Neural cell (in vitro differentiated cells): ENCODE data around the gene VPS33B. TPM values are rescaled to one million over a fixed set of nuclear protein-coding genes. Genes with fewer than 3 reads are reported as not detected.

Experiments
- H2AFZ ChIP-seq: fragments of 200-600, 300-800 bp; sonication (generic), shearing (Covaris generic); 2 replicates; pipeline ENCODE4 v1.6.0; 2014; ENCODE audit warnings: low read depth, mild to moderate bottlenecking, antibody characterized with exemption, low read length, moderate library complexity
- H3F3A ChIP-seq: fragments of 200-600 bp; shearing (Covaris generic); 2 replicates; pipeline ENCODE4 v1.6.1; 2016; ENCODE audit warnings: mild to moderate bottlenecking, moderate library complexity, mixed read lengths, antibody characterized with exemption, low read length; ENCODE audit not compliant: insufficient read depth, poor library complexity, severe bottlenecking
- H3K27ac ChIP-seq: fragments of 200-600, 300-800 bp; sonication (generic), shearing (Covaris generic); 2 replicates; pipeline ENCODE4 v1.5.1; 2014; ENCODE audit warnings: mild to moderate bottlenecking, low read length, moderate library complexity
- H3K27me3 ChIP-seq: fragments of 300-800, 200-600 bp; sonication (generic), shearing (Covaris generic); 2 replicates; pipeline ENCODE4 v1.6.0; 2014; ENCODE audit warnings: mild to moderate bottlenecking, low read depth, low read length, moderate library complexity; ENCODE audit not compliant: insufficient read depth
- H3K36me3 ChIP-seq: fragments of 300-800, 200-600 bp; sonication (generic), shearing (Covaris generic); 2 replicates; pipeline ENCODE4 v1.5.1; 2014; ENCODE audit warnings: mild to moderate bottlenecking, antibody characterized with exemption, low read length, moderate library complexity; ENCODE audit not compliant: insufficient read depth
- H3K4me2 ChIP-seq: fragments of 300-800, 200-600 bp; sonication (generic), shearing (Covaris generic); 2 replicates; pipeline ENCODE4 v1.6.0; 2014; ENCODE audit warnings: mild to moderate bottlenecking, low read length
- H3K4me3 ChIP-seq: fragments of 300-800, 200-600 bp; sonication (generic), shearing (Covaris generic); 2 replicates; pipeline ENCODE4 v1.5.1; 2014; ENCODE audit warnings: mild to moderate bottlenecking, low read length, moderate library complexity
- H3K79me2 ChIP-seq: fragments of 200-600 bp; shearing (Covaris generic); replicated peaks from 2 replicates; pipeline ENCODE4 v1.6.0; 2014; ENCODE audit warnings: mild to moderate bottlenecking, low read length, moderate library complexity; ENCODE audit not compliant: insufficient read depth
- H3K9ac ChIP-seq: fragments of 300-800, 200-600 bp; sonication (generic), shearing (Covaris generic); 2 replicates; pipeline ENCODE4 v1.6.1; 2016; ENCODE audit warnings: mild to moderate bottlenecking, low read length, mixed read lengths
- H3K9me2 ChIP-seq: fragments of 200-600 bp; shearing (Covaris generic); 2 replicates; pipeline ENCODE4 v1.6.1; 2016; ENCODE audit warnings: mild to moderate bottlenecking, low read length, mixed read lengths; ENCODE audit not compliant: insufficient read depth
- H3K9me3 ChIP-seq: fragments of 200-600, 300-800 bp; sonication (generic), shearing (Covaris generic); 2 replicates; pipeline ENCODE4 v1.6.1; 2016; ENCODE audit warnings: mild to moderate bottlenecking, mixed run types, low read length, moderate library complexity, mixed read lengths
- H4K20me1 ChIP-seq: fragments of 200-600 bp; shearing (Covaris generic); 2 replicates; pipeline ENCODE4 v1.6.1; 2016; ENCODE audit warnings: mild to moderate bottlenecking, mixed run types; ENCODE audit not compliant: insufficient read depth
- CTCF ChIP-seq: fragments of 450-650 bp; IDR thresholded peaks from 2 replicates; pipeline ENCODE4 v1.5.1; 2014; ENCODE audit warnings: antibody characterized with exemption, mild to moderate bottlenecking, moderate library complexity; ENCODE audit not compliant: poor library complexity, severe bottlenecking
- EP300 ChIP-seq: fragments of 450-650 bp; conservative IDR thresholded peaks from 2 replicates; pipeline ENCODE4 v1.6.1; 2014; ENCODE audit warnings: antibody characterized with exemption, mild to moderate bottlenecking, moderate library complexity; ENCODE audit not compliant: poor library complexity, severe bottlenecking
- EZH2 ChIP-seq: fragments of 200-600, 300-800 bp; shearing (Covaris generic), sonication (generic); IDR thresholded peaks from 2 replicates; pipeline ENCODE4 v1.6.1; 2014; ENCODE audit warnings: antibody characterized with exemption, low read length, borderline replicate concordance, mild to moderate bottlenecking; ENCODE audit not compliant: insufficient read depth, poor library complexity, severe bottlenecking
- MXI1 ChIP-seq: fragments of 450-650 bp; conservative IDR thresholded peaks from 2 replicates; pipeline ENCODE4 v1.6.1; 2014; ENCODE audit warnings: antibody characterized with exemption, mild to moderate bottlenecking; ENCODE audit not compliant: poor library complexity, severe bottlenecking
- POLR2AphosphoS5 ChIP-seq: IDR thresholded peaks from 2 replicates; pipeline ENCODE4 v1.6.1; 2012
- RAD21 ChIP-seq: fragments of 450-650 bp; conservative IDR thresholded peaks from 2 replicates; pipeline ENCODE4 v1.6.1; 2014; ENCODE audit warnings: antibody characterized with exemption, mild to moderate bottlenecking, moderate library complexity
- REST ChIP-seq: IDR thresholded peaks from 2 replicates; pipeline ENCODE4 v1.6.1; 2012; ENCODE audit warnings: borderline replicate concordance
- SMC3 ChIP-seq: fragments of 450-650 bp; conservative IDR thresholded peaks from 2 replicates; pipeline ENCODE4 v1.6.1; 2014; ENCODE audit warnings: antibody characterized with exemption, mild to moderate bottlenecking, moderate library complexity; ENCODE audit not compliant: poor library complexity
- TAF1 ChIP-seq: IDR thresholded peaks from 2 replicates; pipeline ENCODE4 v1.6.1; 2012; ENCODE audit warnings: low read depth
- polyA plus RNA-seq: library from polyadenylated mRNA; depleted of rRNA; stranded (reverse); fragments of >200 nt; gene quantifications from 2 replicates; pipeline ENCODE4 v1.2.3, GENCODE V29; 2014

Gene VPS33B
- polyA plus RNA-seq, 1 donor from 2014 or later, result 54.9 TPM

- H3F3A ChIP-seq, result no peaks in the 10 kb centered on the region
- no peak overlapping the region for H3K4me2 ChIP-seq
- H3K27ac ChIP-seq, result no peak overlapping the region
- H3K9me2 ChIP-seq, result no peaks in the 10 kb centered on the region
- no peak for TF ChIP-seq RAD21
- TF ChIP-seq CTCF, result no peak
- TF ChIP-seq EP300, result no peak
- TF ChIP-seq REST, result no peak
- TF ChIP-seq EZH2, result no peak
- TF ChIP-seq POLR2AphosphoS5, result no peak
- no peak for TF ChIP-seq MXI1
- no peak for TF ChIP-seq SMC3
- TF ChIP-seq TAF1, result no peak
- peaks cover 55% of the 10 kb centered on the region for H3K79me2 ChIP-seq
- no peak overlapping the region for H3K9ac ChIP-seq
- no peak overlapping the region for H2AFZ ChIP-seq
- no peaks in the 10 kb centered on the region for H3K27me3 ChIP-seq
- no peaks in the 10 kb centered on the region for H3K36me3 ChIP-seq
- no peak overlapping the region for H3K4me3 ChIP-seq
- no peaks in the 10 kb centered on the region for H3K9me3 ChIP-seq
- H4K20me1 ChIP-seq, result no peaks in the 10 kb centered on the region
Measured at GRCh38 chr15:90986790-90987507, 35.4 kb downstream of the VPS33B start.

- Histone ChIP-seq H2AFZ (no peak overlapping the region), H3K4me2 (no peak overlapping the region), H3K9me3 (no peaks in the 10 kb centered on the region), H3K9ac (no peak overlapping the region), H3K27me3 (no peaks in the 10 kb centered on the region), H3K36me3 (no peaks in the 10 kb centered on the region), H4K20me1 (no peaks in the 10 kb centered on the region), H3K4me3 (no peak overlapping the region), H3K9me2 (no peaks in the 10 kb centered on the region), H3K79me2 (peaks cover 20% of the 10 kb centered on the region), H3F3A (no peaks in the 10 kb centered on the region), H3K27ac (no peak overlapping the region)
- TF ChIP-seq EZH2 (no peak), REST (no peak), SMC3 (no peak), EP300 (no peak)
Measured at GRCh38 chr15:90982135-90982534, 40.3 kb downstream of the VPS33B start.
